Activated CD8-positive, alpha-beta memory T cell treated with anti-CD3 and anti-CD28 coated beads, Interleukin-2, amount 50 U/mL, for 4 hours (primary cell): ENCODE results near the gene XPR1.
"Not testable (repeated sequence)": the region's sequence is repeated elsewhere in the genome, so short reads cannot be mapped to it uniquely, and the experiment has no call there.

ENCODE experiments used
- DNase-seq: peaks from one replicate; pipeline ENCODE4 v3.0.0-alpha.2; 2020

The XPR1 gene

DNA sequence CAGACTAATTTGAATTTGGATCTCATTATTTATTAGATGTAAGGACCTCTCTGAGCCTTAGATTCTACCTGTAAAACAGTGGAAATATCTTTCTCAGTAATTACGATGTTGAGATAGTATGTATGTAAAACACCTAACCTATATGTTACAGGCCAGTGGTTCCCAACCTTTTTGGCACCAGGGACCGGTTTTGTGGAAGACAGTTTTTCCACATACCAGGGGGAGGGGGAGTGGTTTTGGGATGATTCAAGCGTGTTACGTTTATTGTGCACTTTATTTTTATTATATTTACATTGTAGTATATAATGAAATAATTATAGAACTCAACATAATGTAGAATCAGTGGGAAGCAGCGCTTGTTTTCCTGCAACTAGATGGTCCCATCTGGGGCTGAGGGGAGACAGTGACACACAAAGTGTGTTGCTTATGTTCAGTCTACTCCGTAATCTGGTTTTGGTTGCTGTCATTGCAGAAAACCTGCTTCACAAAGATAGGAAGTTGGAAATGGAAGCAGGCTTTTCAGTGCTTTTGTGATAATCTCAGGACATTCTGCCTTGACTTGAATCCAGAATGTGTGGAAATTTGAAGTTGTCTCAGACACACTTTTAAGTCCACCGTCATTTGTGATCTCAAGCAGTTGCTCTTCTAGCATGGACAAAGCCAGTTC is 12.8 kb downstream of the XPR1 start:
- DNase-seq = no peak

DNA sequence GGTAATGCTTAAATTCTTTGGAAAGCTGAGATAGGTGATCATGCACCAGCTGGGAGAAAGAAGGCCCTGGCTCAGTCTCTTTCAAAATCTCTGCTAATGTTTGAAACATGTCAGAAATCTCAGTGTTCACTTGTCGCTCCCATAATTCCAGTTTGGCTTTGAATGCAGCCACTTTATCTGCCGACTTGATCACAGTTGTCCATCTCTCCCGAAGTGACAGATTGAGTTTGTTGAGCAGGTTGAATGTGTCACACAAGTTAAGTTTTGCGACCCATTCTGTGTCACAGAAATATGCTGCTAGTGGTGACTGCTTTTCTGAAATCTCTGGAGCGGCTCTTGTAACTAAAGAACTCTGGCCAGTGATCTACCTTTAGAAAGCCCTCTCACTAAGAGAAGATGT is 13.4 kb downstream of the XPR1 start:
- not testable (repeated sequence) for DNase-seq

DNA sequence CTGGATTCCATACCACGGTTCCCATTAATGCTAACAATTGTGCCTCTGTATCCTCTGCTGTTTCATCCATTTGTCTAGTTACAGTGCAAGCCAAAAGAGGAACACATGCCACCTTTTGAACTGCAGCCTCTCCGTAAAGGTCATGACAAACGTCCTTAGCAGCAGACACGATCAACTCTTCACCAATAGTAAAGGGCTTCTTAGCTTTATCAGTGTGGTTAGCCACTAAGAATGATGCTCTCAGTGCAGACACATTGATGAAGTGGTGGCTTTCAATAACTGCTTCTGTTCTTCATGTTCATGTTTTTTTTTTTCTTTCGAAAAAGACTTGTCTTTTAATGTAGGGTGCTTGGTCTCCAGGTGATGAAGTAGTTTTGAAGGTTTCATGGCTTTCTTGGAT is 14.3 kb downstream of the XPR1 start:
- DNase-seq = no peak

GRCh38 chr1:180646547-180646946 is 14.7 kb downstream of the XPR1 start:
- DNase-seq = no peak

DNA sequence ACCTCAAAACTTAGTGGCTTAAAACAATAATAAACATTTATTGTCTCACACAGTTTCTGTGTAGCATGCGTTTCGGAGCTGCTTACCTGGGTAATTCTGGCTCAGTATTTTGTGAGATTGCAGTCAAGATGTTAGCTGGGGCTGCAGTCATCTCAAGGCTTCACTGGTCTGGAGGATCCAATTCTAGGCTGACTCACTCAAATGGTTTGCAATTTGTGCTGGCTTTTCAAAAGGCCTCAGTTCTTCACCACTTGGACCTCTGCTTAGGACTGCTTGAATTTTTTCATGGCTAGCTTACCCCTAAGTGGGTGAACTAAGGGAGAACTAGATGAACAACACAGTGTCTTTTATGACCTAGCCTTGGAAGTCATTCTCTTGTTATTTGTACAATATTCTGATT is 21.0 kb downstream of the XPR1 start:
- DNase-seq = no peak

GRCh38 chr1:180662709-180663108 is 30.9 kb downstream of the XPR1 start:
- no peak for DNase-seq

DNA sequence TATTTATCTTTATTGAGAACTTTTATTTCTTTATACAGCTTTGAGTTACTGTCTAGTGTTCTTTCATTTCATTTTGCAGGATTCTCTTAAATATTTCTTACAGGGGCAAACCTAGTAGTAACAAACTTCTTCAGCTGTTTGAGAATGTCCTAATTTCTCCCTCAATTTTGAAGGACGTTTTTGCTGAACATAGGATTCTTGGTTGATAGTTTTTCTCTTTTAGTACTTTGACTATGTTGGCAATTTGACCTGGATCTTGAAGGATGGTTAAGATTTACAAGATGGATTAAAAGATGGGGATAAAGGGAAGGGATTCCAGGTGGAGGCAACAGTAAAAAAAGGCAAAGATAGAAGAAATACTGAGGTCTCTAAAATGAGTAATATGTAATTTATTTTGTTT is 38.9 kb downstream of the XPR1 start:
- no peak for DNase-seq

GRCh38 chr1:180672105-180672504 is 40.3 kb downstream of the XPR1 start:
- no peak for DNase-seq

DNA sequence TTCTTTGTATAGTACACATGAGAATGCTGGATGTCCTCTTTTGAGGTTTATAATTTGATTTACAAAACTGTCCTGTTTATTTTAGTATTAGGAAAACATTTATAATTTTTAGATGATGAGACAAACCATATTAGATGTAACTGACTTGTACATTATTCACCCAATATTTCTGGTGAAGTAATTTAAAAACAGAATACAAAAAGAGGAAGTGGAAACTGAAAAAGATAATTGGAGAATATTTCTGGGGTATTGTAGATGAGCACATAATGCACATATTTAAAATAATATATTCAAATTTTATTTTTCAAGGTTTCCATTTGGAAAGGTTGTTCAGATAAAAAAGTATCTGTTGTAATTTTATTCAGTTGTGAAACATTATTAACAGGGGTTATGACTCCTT is 40.7 kb downstream of the XPR1 start:
- no peak for DNase-seq

- no peak for DNase-seq
Measured at GRCh38 chr1:180674603-180675530, 43.0 kb downstream of the XPR1 start.

GRCh38 chr1:180675586-180675985 is 43.8 kb downstream of the XPR1 start:
- no peak for DNase-seq

DNA sequence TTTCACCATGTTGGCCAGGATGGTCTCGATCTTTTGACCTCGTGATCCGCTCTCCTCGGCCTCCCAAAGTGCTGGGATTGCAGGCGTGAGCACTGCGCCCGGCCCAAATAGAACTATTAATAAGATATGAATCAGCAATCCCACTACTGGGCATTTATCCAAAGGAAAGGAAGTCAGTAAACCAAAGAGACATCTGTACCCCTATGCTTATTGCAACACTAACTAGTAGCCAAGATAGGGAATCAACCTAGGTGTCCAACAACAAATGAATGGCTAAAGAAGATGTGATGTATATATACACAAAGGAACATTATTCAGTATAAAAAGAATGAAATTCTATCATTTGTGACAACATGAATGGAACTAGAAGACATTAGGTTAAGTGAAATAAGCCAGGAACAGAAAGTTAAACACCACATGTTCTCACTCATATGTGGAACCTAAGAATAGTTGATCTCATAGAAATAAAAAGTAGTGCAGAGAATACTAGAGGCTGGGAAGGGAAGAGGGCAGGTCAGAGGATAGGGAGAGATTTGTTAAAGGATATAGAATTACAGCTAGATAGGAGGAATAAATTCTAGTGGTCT is 48.8 kb downstream of the XPR1 start:
- no peak for DNase-seq

DNA sequence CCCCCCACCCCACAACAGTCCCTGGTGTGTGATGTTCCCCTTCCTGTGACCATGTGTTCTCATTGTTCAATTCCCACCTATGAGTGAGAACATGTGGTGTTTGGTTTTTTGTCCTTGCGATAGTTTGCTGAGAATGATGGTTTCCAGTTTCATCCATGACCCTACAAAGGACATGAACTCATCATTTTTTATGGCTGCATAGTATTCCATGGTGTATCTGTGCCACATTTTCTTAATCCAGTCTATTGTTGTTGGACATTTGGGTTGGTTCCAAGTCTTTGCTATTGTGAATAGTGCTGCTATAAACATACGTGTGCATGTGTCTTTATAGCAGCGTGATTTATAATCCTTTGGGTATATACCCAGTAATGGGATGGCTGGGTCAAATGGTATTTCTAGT is 51.3 kb downstream of the XPR1 start:
- not testable (repeated sequence) for DNase-seq

DNA sequence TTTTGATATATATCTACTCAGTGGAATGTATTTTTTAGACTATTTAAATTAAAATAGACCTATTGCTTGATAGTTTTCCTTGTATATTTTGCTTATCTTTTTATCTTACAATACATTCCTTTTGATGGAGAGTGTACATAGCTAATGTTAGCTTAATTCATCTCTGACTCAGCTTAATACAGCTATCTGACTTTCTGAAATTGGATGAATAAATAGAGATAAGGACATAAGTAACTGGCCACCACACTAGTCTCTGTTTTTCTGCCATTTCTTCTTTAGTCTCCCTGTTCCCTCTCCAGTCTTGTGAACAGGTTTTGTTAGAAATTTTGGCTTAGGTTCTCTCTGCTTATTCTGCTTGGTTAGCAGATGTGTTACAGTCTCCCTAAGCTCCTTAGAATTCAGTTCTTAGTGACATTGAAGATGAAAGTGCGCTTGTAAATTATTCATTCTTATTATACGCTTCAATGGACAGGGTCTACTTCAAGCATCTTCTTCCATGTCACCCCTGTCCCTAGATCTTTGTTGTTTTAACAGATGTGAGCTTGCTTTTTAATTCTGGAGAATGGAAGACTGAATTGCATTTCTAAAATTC is 59.6 kb downstream of the XPR1 start:
- no peak for DNase-seq

DNA sequence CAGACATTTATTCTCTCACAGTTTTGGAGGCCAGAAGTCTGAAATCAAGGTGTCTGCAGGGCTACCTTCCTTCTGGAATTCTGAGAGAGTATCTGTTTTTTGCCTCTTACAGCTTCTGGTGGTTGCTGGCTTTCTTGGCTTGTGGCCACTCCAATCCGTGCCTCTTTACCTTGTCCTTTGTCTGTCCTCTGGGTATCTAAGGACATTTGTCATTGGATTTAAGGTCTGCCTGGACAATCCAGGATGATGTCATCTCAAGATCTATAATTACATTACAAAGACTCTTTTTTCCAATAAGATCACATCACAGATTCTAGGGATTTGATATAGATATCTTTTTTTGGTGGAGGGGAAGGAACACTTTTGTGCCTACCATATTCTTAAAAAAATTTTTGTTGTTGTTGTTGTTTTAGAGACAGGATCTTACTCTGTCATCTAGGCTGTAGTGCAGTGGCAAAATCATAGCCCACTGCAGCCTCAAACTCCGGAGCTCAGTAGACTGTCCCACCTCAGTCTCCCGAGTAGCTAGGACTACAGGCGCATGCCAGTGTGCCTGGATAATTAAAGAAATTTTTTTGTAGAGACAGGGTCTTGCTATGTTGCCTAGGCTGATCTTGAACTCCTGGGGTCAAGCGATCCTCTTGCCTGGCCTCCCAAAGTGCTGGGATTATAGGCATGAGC is 61.9 kb downstream of the XPR1 start:
- no peak for DNase-seq

DNA sequence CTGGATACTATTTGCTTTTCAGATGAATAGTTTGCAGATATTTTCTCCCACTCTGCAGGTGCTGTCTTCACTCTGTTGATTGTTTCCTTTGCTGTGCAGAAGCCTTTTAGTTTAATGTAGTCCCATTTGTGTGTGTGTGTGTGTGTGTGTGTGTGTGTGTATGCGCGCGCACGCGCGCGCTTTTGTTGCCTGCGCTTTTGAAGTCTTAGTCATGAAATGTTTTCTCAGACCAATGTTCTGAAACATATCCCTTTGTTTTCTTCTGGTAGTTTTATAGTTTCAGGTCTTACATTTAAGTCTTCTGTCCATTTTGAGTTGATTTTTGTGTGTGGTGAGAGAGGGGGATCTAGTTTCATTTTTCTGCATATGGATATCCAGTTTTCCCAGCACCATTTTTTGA is 63.5 kb downstream of the XPR1 start:
- DNase-seq = no peak

GRCh38 chr1:180696361-180696760 is 64.5 kb downstream of the XPR1 start:
- no peak for DNase-seq

DNA sequence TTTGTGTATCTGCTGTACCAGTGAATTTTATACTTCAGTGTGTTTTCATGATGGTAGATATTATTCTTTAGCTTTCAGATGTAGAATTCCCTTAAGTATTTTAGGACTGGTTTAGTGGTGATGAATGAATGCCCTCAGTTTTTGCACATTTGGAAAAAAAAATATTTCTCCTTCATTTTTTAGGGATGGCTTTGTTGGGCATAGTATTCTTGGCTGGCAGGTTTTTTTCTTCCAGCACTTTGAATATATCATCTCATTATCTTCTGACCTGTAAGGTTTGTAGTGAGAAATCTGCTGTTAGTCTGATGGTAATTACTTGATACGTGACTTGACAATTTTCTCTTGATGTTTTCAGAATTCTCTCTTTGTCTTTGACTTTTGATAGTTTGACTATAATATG is 66.8 kb downstream of the XPR1 start:
- DNase-seq = no peak

DNA sequence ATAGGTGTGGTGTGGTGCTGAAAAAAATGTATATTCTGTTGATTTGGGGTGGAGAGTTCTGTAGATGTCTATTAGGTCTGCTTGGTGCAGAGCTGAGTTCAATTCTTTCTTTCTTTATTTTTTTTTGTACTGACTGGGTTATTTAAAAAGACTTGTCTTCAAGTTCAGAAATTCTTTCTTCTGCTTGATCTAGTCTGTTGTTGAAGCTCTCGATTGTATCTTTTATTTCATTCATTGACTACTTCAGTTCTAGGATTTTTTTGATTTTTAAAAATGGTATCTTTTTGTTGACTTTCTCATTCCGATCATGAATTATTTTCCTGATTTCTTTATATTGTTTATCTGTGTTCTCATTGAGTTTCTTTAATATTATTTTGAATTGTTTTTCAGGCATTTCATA is 70.6 kb downstream of the XPR1 start:
- DNase-seq = not testable (repeated sequence)

DNA sequence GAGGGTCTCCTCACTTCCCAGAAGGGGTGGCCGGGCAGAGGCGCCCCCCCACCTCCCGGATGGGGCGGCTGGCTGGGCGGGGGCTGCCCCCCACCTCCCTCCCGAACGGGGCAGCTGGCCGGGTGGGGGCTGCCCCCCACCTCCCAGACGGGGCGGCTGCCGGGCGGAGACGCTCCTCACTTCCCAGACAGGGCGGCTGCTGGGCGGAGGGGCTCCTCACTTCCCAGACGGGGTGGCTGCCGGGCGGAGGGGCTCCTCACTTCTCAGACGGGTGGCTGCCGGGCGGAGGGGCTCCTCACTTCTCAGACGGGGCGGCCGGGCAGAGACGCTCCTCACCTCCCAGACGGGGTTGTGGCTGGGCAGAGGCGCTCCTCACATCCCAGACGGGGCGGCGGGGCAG is 78.9 kb downstream of the XPR1 start:
- DNase-seq = not testable (repeated sequence)

- DNase-seq = not testable (repeated sequence)
Measured at GRCh38 chr1:180711260-180711659, 79.4 kb downstream of the XPR1 start.

GRCh38 chr1:180720753-180721152 is 88.9 kb downstream of the XPR1 start:
- DNase-seq = no peak

DNA sequence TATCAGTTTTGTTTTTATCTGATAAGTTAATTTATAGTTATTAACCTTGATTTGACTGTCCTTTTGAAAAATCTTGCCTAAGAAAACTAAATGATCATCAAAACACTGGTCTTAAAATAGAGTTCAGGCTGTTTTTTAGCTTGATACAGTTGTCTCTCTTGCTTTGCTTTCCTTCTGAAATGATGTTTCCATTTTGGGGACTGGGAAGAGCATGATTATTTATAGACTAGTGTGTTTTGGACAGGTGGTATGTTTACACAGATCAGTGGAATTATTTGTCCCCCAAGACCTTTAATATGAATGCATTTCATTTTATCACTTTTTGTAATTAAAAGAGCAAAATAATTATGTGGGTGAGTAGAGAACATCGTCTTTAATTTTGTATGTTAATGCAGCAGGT is 90.8 kb downstream of the XPR1 start:
- no peak for DNase-seq
